ENCODE measurements around the gene KLHDC4. TPM values are rescaled to one million over a fixed set of nuclear protein-coding genes. Genes with fewer than 3 reads are reported as not detected.

The KLHDC4 gene
- total and polyA plus RNA-seq, 10 of the 15 experiments (the other 5 are each of a cell fraction or from before 2014, with no cell fraction given) = 0.80 to 62.1 (median 32.8) TPM

DNA sequence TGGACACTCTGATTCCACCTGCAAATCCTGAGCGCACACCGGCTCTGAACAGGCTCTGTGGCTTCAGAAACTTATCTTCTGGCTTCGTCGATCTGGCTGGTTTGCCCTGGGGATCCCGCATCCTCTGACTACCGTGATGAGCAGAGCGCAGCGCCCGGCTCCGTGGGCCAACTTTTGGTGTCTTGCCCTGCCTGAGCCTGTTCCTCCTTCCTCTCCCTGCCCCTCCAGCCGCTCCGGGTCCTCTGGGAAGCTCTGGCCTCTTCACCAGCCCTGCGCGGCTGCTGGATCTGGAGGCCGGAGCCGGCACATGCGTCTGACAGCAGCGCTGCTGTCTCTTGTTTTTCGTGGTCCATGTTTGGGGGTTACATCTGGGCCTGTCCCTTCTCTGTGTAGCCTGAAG is 97.8 kb downstream of the KLHDC4 start:
- RAD21 ChIA-PET (ENCODE audit: unreplicated experiment) = no interaction called here
- SMC1A ChIA-PET (ENCODE audit: uncharacterized antibody, unreplicated experiment) = no interaction called here
- Histone ChIP-seq H3K36me3 (ENCODE audit: control insufficient read depth in 2 of 2, insufficient read depth in 2 of 2, low read length in 1 of 2) (no peaks in the 10 kb centered on the region), H3K79me2 (ENCODE audit: control insufficient read depth, insufficient read depth, low read length) (no peaks in the 10 kb centered on the region), H3K27me3 (replicated peaks in 1 of 2; ENCODE audit: control insufficient read depth in 2 of 2, insufficient read depth in 2 of 2, low read length in 1 of 2) (peaks cover 0 to 2% of the 10 kb centered on the region in 2 experiments; a peak in 2 of 4 replicates), H4K20me1 (ENCODE audit: control insufficient read depth, insufficient read depth) (no peaks in the 10 kb centered on the region), H2AFZ (ENCODE audit: control insufficient read depth, low read depth, low read length) (no peak overlapping the region), H3K4me1 (ENCODE audit: control insufficient read depth, insufficient read depth, low read length) (no peaks in the 10 kb centered on the region), H3K27ac (ENCODE audit: control insufficient read depth, insufficient read depth) (no peak overlapping the region), H3K4me3 (no peak overlapping the region), H3K9ac (ENCODE audit: control insufficient read depth, insufficient read depth, low read length) (no peak overlapping the region), H3K9me3 (replicated peaks; ENCODE audit: control insufficient read depth, insufficient read depth, low read length) (no peaks in the 10 kb centered on the region), H3K4me2 (ENCODE audit: control insufficient read depth, insufficient read depth) (no peak overlapping the region)
- WGBS (ENCODE audit: insufficient coverage, insufficient replicate concordance, low lambda C conversion rate, missing lambda C conversion rate) = 73% methylated on average over 19 of the region's 19 CpGs
- FAIRE-seq = no peak
- no peak for DNase-seq (ENCODE audit: low read depth, low spot score)
- POLR2A ChIA-PET = no interaction called here
- in situ Hi-C loops (cut with MboI) = no loop called here
- intact Hi-C loops (cut with micrococcal nuclease; ENCODE audit: unreplicated experiment) = no loop called here
- ATAC-seq = no peak
- no TSS peak for BruUV-seq (replicated peaks)
- TF ChIP-seq, protein P1, sequence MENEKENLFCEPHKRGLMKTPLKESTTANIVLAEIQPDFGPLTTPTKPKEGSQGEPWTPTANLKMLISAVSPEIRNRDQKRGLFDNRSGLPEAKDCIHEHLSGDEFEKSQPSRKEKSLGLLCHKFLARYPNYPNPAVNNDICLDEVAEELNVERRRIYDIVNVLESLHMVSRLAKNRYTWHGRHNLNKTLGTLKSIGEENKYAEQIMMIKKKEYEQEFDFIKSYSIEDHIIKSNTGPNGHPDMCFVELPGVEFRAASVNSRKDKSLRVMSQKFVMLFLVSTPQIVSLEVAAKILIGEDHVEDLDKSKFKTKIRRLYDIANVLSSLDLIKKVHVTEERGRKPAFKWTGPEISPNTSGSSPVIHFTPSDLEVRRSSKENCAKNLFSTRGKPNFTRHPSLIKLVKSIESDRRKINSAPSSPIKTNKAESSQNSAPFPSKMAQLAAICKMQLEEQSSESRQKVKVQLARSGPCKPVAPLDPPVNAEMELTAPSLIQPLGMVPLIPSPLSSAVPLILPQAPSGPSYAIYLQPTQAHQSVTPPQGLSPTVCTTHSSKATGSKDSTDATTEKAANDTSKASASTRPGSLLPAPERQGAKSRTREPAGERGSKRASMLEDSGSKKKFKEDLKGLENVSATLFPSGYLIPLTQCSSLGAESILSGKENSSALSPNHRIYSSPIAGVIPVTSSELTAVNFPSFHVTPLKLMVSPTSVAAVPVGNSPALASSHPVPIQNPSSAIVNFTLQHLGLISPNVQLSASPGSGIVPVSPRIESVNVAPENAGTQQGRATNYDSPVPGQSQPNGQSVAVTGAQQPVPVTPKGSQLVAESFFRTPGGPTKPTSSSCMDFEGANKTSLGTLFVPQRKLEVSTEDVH (IDR thresholded peaks at IDR 0.05; ENCODE audit: low read depth, partially characterized antibody) = no peak
- TF ChIP-seq EZH2 (IDR thresholded peaks at IDR 0.05; ENCODE audit: borderline replicate concordance, control insufficient read depth, low read depth, low read length) (no peak), ZBED1 (IDR thresholded peaks at IDR 0.05; ENCODE audit: borderline replicate concordance) (no peak), RFX5 (IDR thresholded peaks at IDR 0.05; ENCODE audit: low read depth, low read length) (no peak), ZBTB4 (CRISPR knock-in tag; IDR thresholded peaks at IDR 0.05) (no peak), YBX1 (IDR thresholded peaks at IDR 0.05) (no peak), RB1 (IDR thresholded peaks at IDR 0.05; ENCODE audit: borderline replicate concordance) (no peak), KDM1A (IDR thresholded peaks at IDR 0.05; ENCODE audit: borderline replicate concordance) (no peak), EED (IDR thresholded peaks at IDR 0.05; ENCODE audit: low read depth) (no peak), RELB (IDR thresholded peaks at IDR 0.05; ENCODE audit: low read depth) (no peak), DPF2 (IDR thresholded peaks at IDR 0.05) (no peak), MTA3 (IDR thresholded peaks at IDR 0.05; ENCODE audit: borderline replicate concordance, low read length) (no peak), ATF3 (IDR thresholded peaks at IDR 0.05; ENCODE audit: borderline replicate concordance, extremely low read depth, low read depth, low read length) (no peak), ASH2L (IDR thresholded peaks at IDR 0.05; ENCODE audit: borderline replicate concordance, low read depth) (no peak)
- CTCF ChIA-PET = interaction anchor here (0.7 kb wide), 1 partner anchor 983 kb away, joined by 3 read pairs; no protein-coding TSS in a partner anchor

All from GM12878 (cell line).